Prostate gland (tissue), 2 donors: ENCODE results near the gene PIGK. TPM values are rescaled to one million over a fixed set of nuclear protein-coding genes. Genes with fewer than 3 reads are reported as not detected.

Experiments used
- DNase-seq: peaks from one replicate; pipeline ENCODE4 v3.0.0-alpha.2; 2019; ENCODE audit warnings: low spot score
- H3K27ac ChIP-seq, 2 donors: fragments of 200-600 bp; sonication (generic); 2 replicates each; pipeline ENCODE4 v1.5.1; 2017 to 2019
- H3K27me3 ChIP-seq: fragments of 200-600 bp; sonication (generic); replicated peaks from 2 replicates; pipeline ENCODE4 v1.5.1; 2019; ENCODE audit not compliant: insufficient read depth
- H3K36me3 ChIP-seq, 2 donors: fragments of 200-600 bp; sonication (generic); 1 replicate in 1 of 2; 2 replicates in 1 of 2; pipeline versions ENCODE4 v1.5.1 to v1.8.1; 2017 to 2019
- H3K4me1 ChIP-seq: fragments of 200-600 bp; sonication (generic); replicated peaks from 2 replicates; pipeline ENCODE4 v1.5.1; 2019
- H3K4me3 ChIP-seq, 2 donors: fragments of 200-600 bp; sonication (generic); 2 replicates each; pipeline ENCODE4 v1.5.1; 2017 to 2019
- H3K9me3 ChIP-seq: fragments of 200-600 bp; sonication (generic); 2 replicates; pipeline ENCODE4 v1.5.1; 2017
- POLR2A ChIP-seq: fragments of 450-650 bp; IDR thresholded peaks from one replicate; pipeline ENCODE4 v1.6.1; 2016; ENCODE audit warnings: antibody characterized with exemption, mild to moderate bottlenecking
- POLR2AphosphoS5 ChIP-seq: sonication (generic); formaldehyde crosslinking; IDR thresholded peaks from one replicate; pipeline ENCODE4 v1.6.1; 2017; ENCODE audit warnings: antibody characterized with exemption
- WGBS: methylation state at CpG from one replicate; pipeline ENCODE4 v1.1.5; 2018; 5-methylcytosine and 5-hydroxymethylcytosine counted together
- intact Hi-C: fragments of 100-400 bp; cut with DNase I; formaldehyde crosslinking; loops from one replicate; pipeline ENCODE4 v1.14.2; 2022
- total RNA-seq, 2 donors: library from RNA; depleted of rRNA; stranded (reverse); fragments of >200 nt; gene quantifications; one replicate each; pipeline ENCODE4 v1.1.0, GENCODE V29; 2016
- TF ChIP-seq, protein P1 (sequence below), 4 experiments: fragments of 200-600 bp in 2 of 4; fragments of 450-650 bp in 2 of 4; sonication (generic) in 2 of 4; IDR thresholded peaks; 1 replicate in 3 of 4; 2 replicates in 1 of 4; pipeline ENCODE4 v1.5.1; 2016 to 2019; ENCODE audit warnings: antibody characterized with exemption in 4 of 4, mild to moderate bottlenecking in 2 of 4, moderate library complexity in 2 of 4

The PIGK gene
- total RNA-seq, 2 donors from 2014 or later = 20.4 to 25.9 TPM

GRCh38 chr1:77139389-77139788 lies 79.8 kb downstream of the PIGK start:
- Histone ChIP-seq H3K9me3 (no peaks in the 10 kb centered on the region), H3K27me3 (no peaks in the 10 kb centered on the region)
- 93% methylated on average over 1 of the region's 1 CpG for WGBS

GRCh38 chr1:77134359-77134758 lies 84.9 kb downstream of the PIGK start:
- intact Hi-C loops = no loop called here
- DNase-seq = no peak
- H3K27me3 ChIP-seq = no peaks in the 10 kb centered on the region
- TF ChIP-seq POLR2AphosphoS5 (no peak), POLR2A (no peak)
- TF ChIP-seq, protein P1, sequence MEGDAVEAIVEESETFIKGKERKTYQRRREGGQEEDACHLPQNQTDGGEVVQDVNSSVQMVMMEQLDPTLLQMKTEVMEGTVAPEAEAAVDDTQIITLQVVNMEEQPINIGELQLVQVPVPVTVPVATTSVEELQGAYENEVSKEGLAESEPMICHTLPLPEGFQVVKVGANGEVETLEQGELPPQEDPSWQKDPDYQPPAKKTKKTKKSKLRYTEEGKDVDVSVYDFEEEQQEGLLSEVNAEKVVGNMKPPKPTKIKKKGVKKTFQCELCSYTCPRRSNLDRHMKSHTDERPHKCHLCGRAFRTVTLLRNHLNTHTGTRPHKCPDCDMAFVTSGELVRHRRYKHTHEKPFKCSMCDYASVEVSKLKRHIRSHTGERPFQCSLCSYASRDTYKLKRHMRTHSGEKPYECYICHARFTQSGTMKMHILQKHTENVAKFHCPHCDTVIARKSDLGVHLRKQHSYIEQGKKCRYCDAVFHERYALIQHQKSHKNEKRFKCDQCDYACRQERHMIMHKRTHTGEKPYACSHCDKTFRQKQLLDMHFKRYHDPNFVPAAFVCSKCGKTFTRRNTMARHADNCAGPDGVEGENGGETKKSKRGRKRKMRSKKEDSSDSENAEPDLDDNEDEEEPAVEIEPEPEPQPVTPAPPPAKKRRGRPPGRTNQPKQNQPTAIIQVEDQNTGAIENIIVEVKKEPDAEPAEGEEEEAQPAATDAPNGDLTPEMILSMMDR (IDR thresholded peaks at IDR 0.05) = no peak
- H3K4me3 ChIP-seq = no peak overlapping the region
- no peaks in the 10 kb centered on the region for H3K4me1 ChIP-seq
- H3K36me3 ChIP-seq = no peaks in the 10 kb centered on the region
- WGBS = 84% methylated on average over 2 of the region's 2 CpGs
- H3K9me3 ChIP-seq = no peaks in the 10 kb centered on the region
- H3K27ac ChIP-seq = no peak overlapping the region

More at GRCh38 chr1:77139389-77139788, 79.8 kb downstream of the PIGK start:
- Histone ChIP-seq H3K27ac (no peak overlapping the region), H3K4me1 (no peaks in the 10 kb centered on the region), H3K4me3 (no peak overlapping the region), H3K36me3 (no peaks in the 10 kb centered on the region)
- TF ChIP-seq POLR2A (no peak), POLR2AphosphoS5 (no peak)
- TF ChIP-seq, protein P1 (IDR thresholded peaks at IDR 0.05) = no peak
- no peak for DNase-seq
- intact Hi-C loops = no loop called here

GRCh38 chr1:77133731-77134358 lies 85.4 kb downstream of the PIGK start:
- no peaks in the 10 kb centered on the region for H3K9me3 ChIP-seq
- H3K4me3 ChIP-seq = no peak overlapping the region
- intact Hi-C loops = no loop called here
- DNase-seq = no peak
- H3K27ac ChIP-seq = no peak overlapping the region
- TF ChIP-seq POLR2AphosphoS5 (no peak), POLR2A (no peak)
- TF ChIP-seq, protein P1 (IDR thresholded peaks at IDR 0.05) = no peak
- no peaks in the 10 kb centered on the region for H3K27me3 ChIP-seq
- no peaks in the 10 kb centered on the region for H3K4me1 ChIP-seq
- no peaks in the 10 kb centered on the region for H3K36me3 ChIP-seq
- WGBS = 87% methylated on average over 3 of the region's 3 CpGs

DNA sequence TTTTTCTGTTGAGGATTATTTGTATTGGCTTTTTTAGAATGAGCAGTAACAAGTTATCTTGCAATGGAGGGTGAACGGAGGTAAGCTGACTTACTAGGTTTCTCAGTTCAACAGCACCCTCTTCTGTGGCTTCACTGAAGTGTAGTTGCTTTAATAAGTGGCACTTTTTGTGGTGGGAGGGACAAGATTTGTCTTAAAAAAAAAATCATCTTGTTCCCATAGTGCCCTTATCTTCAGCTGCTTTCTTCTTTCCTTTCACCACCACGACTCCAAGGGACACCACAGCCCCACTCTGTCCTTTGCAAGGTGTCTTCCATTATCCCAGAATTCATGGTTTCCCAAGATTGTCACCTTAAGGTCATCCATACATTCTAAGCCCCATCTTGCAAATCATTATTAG lies 92.9 kb downstream of the PIGK start:
- 14% methylated on average over 2 of the region's 2 CpGs for WGBS
- H3K36me3 ChIP-seq = no peaks in the 10 kb centered on the region
- no peaks in the 10 kb centered on the region for H3K27me3 ChIP-seq
- intact Hi-C loops = loop anchor here (2.0 to 10.0 kb wide), 3 partner anchors 792 to 1134 kb away; no protein-coding TSS in a partner anchor
- TF ChIP-seq, protein P1 (IDR thresholded peaks at IDR 0.05) = peak in 3 of 4 experiments; percentile 23 to 63 (median 53)
- no peak for TF ChIP-seq POLR2AphosphoS5
- DNase-seq = peak; percentile 37
- H3K27ac ChIP-seq = no peak overlapping the region
- H3K4me1 ChIP-seq = peaks cover 6% of the 10 kb centered on the region
- no peaks in the 10 kb centered on the region for H3K9me3 ChIP-seq
- H3K4me3 ChIP-seq = no peak overlapping the region

DNA sequence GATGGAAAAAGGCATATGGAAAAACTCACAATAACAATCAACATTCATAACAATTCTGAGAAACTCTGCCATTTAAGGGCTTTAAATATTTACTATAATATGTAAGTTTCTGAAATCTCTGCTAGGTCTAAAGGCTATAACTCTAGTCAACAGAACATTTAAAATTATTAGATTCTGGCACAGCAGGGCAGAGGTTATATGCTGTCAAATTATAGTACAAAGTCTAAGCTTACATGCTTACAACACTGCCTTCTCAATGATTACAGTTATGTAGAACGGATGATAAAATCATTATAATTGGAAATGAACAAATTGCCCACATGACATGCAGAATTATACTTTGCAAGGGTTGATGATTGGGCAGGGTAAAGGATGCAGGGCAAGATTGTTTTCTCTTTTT lies 97.7 kb downstream of the PIGK start:
- intact Hi-C loops = loop anchor here (10.0 kb wide), 1 partner anchor 787 kb away; no protein-coding TSS in a partner anchor
- Histone ChIP-seq H3K4me1 (peaks cover 5% of the 10 kb centered on the region), H3K27me3 (no peaks in the 10 kb centered on the region), H3K36me3 (no peaks in the 10 kb centered on the region), H3K9me3 (no peaks in the 10 kb centered on the region), H3K27ac (no peak overlapping the region), H3K4me3 (no peak overlapping the region)
- no peak for DNase-seq
- 90% methylated on average over 1 of the region's 1 CpG for WGBS
- TF ChIP-seq POLR2AphosphoS5 (no peak), POLR2A (no peak)
- TF ChIP-seq, protein P1 (IDR thresholded peaks at IDR 0.05) = no peak
